ENCODE data around the gene TAX1BP1. TPM values are rescaled to one million over a fixed set of nuclear protein-coding genes. Genes with fewer than 3 reads are reported as not detected.

The TAX1BP1 gene
- total RNA-seq, result 82.5 TPM
- long read RNA-seq, transcript TAX1BP1-202 (17 exons, 2,892 nt), result minor isoform, 14 of 269 reads
- long read RNA-seq, transcript TAX1BP1-201 (17 exons, 2,478 nt), result major isoform, 71 of 269 reads
- long read RNA-seq, partial matches to known transcripts, result 164 of 269 reads
- long read RNA-seq, other reads (novel, unspliced or antisense), result 19 of 269 reads

- peak; percentile 99 for DNase-seq (ENCODE audit: low spot score)
Observed at GRCh38 chr7:27739909-27740448, at the start of gene TAX1BP1. Gene TAX1BP1 (plus strand): TSS chr7:27740162. CDS start chr7:27748525, 8,363 bp downstream.

GRCh38 chr7:27690649-27691048 lies 49.3 kb upstream of the TAX1BP1 start:
- DNase-seq (ENCODE audit: low spot score), result no peak

- DNase-seq (ENCODE audit: low spot score), result no peak
Observed at GRCh38 chr7:27693794-27694193, 46.2 kb upstream of the TAX1BP1 start.

- no peak for DNase-seq (ENCODE audit: low spot score)
Observed at GRCh38 chr7:27695096-27695495, 44.9 kb upstream of the TAX1BP1 start.

DNA sequence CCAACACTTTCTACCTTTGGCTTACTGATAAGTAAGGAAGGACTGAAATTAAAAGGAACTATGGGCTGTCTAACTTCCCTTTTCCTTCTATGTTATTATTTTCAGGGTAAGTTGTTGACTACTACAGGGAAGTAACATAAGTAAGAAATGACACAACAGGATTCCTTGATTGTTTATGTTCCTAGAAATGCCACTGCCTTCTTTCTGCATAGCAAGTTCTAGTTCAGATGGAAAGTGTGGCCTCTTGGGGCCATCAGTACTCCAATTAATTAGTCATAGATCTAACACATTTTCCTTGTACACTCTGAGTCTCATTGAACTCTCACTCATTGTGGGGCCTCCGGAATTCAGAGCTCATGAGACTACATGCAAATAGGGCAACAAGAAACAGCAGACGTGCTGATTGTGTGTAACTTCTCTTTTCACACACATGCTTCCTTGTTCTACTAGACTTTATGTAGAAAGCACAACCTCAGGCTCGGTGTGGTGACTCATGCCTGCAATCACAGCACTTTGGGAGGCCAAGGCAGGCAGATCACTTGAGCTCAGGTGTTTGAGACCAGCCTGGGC lies 42.0 kb upstream of the TAX1BP1 start:
- no peak for DNase-seq (ENCODE audit: low spot score)

DNA sequence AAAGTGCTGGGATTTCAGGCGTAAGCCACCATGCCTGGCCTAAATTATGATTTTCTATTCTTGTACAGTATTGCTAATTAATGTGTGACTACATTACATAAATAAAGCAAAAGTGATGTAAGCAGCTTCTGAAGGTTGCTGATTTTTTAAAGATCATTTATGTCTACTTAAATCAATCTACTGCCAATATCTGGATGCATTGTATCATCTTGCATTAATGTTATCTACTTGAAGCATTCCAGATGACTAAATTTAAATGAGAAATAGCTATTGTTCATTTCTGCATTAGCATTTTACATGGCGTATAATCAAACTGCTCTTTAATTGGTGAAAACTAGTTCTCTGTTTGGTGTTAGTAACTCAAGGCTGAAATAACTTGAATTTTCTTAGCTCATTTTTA lies 40.2 kb upstream of the TAX1BP1 start:
- DNase-seq (ENCODE audit: low spot score), result no peak

GRCh38 chr7:27700501-27700900 lies 39.5 kb upstream of the TAX1BP1 start:
- DNase-seq (ENCODE audit: low spot score), result no peak

GRCh38 chr7:27703181-27703580 lies 36.8 kb upstream of the TAX1BP1 start:
- no peak for DNase-seq (ENCODE audit: low spot score)

GRCh38 chr7:27704422-27705199 lies 35.4 kb upstream of the TAX1BP1 start:
- no peak for DNase-seq (ENCODE audit: low spot score)

DNA sequence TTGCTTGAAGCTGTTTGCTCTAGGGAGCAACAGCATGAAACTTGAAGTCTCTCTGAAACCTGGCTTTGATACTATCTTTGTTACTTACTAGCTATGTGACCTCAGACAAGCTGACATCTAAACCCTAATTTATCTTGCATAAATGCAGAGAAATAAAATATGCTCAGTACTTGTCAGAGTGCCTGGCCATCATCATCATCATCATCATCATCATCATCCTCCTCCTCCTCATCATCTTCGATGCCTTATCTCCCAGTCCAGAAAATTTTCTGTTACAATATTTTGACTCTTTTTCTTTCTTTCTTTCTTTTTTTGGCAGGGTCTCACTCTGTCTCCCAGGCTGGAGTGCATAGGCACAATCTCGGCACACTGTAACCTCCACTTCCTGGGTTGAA lies 34.8 kb upstream of the TAX1BP1 start:
- DNase-seq (ENCODE audit: low spot score), result no peak

- no peak for DNase-seq (ENCODE audit: low spot score)
Observed at GRCh38 chr7:27708485-27708884, 31.5 kb upstream of the TAX1BP1 start.

DNA sequence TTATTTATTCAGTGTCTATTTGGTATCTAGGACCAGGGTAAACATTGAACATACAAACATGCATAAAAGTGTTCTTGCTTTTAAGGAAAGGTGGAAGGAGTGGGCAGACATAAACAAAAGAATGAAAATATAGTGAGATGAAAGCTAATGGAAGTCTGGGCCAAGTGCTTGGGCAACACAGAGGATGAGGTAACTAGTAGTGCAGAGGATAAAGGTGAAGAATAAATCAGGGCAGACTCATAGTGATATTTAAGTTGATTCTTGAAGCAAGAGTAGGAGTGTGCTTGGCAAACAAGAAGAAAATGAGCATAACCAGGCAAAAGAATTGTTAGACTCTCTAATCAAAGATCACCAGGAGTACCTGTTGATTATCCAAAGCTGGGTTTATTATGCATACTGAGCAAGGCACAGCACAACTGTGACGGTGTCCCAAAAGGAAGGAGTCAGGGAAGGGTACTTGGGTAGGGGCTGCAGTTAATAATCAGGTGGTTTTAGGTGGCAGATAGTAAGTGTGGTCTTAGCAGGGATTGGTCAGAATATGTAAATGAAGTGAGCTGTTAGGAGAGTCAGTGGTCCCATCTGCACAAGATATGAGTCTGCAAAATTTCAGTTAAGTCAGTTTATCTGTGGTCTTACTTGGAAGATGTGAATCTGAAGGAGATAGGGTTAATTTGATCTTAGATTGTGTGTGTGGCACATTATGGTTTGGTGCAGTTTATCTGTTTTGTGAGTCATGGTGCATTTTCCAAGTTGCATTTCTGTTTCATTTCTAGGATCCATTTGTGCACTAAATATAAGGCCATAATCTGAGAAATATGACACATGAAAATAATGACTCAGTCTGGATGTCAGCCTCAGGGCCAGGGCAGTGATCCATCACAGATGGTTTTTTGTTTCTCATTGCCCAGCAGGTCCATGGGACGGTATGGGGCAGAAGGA lies 30.6 kb upstream of the TAX1BP1 start:
- DNase-seq (ENCODE audit: low spot score), result no peak

DNA sequence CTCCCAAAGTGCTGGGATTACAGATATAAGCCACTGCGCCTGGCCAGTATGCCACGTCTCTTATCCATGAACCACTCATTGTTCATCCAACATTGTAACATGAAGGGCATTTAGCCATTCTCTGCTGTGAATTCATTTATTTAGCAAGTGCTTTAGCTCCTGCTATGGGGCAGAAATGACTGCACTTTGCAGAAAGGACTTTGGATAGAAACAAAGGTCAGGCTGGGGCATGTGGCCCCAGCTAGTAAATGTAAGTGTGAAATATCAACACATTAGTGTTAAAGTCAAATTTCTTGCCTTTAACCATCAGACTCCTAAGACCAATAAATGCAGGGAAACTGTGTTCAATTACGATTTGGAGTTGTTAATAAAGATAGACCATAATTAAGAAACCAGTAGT lies 27.7 kb upstream of the TAX1BP1 start:
- no peak for DNase-seq (ENCODE audit: low spot score)

- DNase-seq (ENCODE audit: low spot score), result no peak
Observed at GRCh38 chr7:27714831-27715444, 25.0 kb upstream of the TAX1BP1 start.

GRCh38 chr7:27723085-27723484 lies 16.9 kb upstream of the TAX1BP1 start:
- DNase-seq (ENCODE audit: low spot score), result no peak

DNA sequence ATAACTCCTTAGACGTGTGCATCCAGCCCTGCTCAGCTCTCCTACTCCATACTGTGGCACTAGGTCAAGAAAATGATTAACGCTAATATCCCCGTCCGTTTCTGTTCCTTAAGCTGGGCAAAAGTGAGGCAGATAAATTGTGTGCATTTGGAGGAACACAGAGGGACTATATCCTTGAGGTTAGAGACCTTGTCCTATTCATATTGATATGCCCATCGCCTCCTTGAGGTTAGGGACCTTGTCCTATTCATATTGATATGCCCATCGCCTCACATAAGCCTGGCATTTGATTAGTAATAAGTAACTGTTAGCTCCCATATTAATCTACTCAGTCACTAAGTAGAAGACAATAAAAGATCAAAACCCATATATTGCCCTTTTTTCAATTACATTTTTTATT lies 12.9 kb upstream of the TAX1BP1 start:
- no peak for DNase-seq (ENCODE audit: low spot score)

GRCh38 chr7:27730112-27730511 lies 9.8 kb upstream of the TAX1BP1 start:
- DNase-seq (ENCODE audit: low spot score), result no peak

GRCh38 chr7:27734583-27734982 lies 5.4 kb upstream of the TAX1BP1 start:
- no peak for DNase-seq (ENCODE audit: low spot score)

- DNase-seq (ENCODE audit: low spot score), result no peak
Observed at GRCh38 chr7:27735165-27735564, 4.8 kb upstream of the TAX1BP1 start.

- no peak for DNase-seq (ENCODE audit: low spot score)
Observed at GRCh38 chr7:27735831-27736230, 4.1 kb upstream of the TAX1BP1 start.

DNA sequence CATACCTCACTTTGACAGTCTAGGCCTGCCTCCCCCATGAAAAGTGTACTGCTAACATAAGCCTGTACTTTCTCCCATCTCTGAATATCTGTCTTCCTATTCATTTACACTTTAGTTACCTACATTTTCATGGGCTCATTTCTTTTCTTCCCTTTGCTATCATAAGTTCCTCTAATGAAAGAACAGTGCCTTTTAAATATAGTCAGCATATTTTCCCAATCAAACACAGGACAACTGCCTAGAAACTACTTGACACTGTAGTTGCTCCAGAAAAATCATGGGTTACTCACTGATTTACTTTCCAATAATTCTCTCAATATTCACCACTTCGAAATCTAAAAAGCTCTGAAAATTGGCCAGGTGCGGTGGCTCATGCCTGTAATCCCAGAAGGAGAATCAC lies 2.8 kb upstream of the TAX1BP1 start:
- no peak for DNase-seq (ENCODE audit: low spot score)

All from mesenteric fat pad (tissue), 1 donor.